Subcutaneous adipose tissue (tissue), 4 donors: ENCODE results near the gene CDH23. TPM values are rescaled to one million over a fixed set of nuclear protein-coding genes. Genes with fewer than 3 reads are reported as not detected.

ENCODE experiments used
- CTCF ChIP-seq: fragments of 450-650 bp; IDR thresholded peaks from one replicate; pipeline ENCODE4 v1.5.1; 2016; ENCODE audit warnings: low read depth, mild to moderate bottlenecking, control low read depth, antibody characterized with exemption, moderate library complexity
- total RNA-seq, 4 donors: library from RNA; depleted of rRNA; stranded (reverse); fragments of >200 nt; gene quantifications; one replicate each; pipeline ENCODE4 v1.1.0, GENCODE V29; 2016

The CDH23 gene
- total RNA-seq, 4 donors from 2014 or later, result 14.3 to 74.8 (median 24.1) TPM

- TF ChIP-seq CTCF, result no peak
Measured at GRCh38 chr10:71432101-71432905, 35.6 kb downstream of the CDH23 start.

GRCh38 chr10:71432956-71433767 is 36.4 kb downstream of the CDH23 start:
- TF ChIP-seq CTCF, result no peak

GRCh38 chr10:71433768-71434744 is 37.3 kb downstream of the CDH23 start:
- TF ChIP-seq CTCF, result no peak

GRCh38 chr10:71434760-71435394 is 38.2 kb downstream of the CDH23 start:
- no peak for TF ChIP-seq CTCF

- no peak for TF ChIP-seq CTCF
Measured at GRCh38 chr10:71435571-71436267, 39.0 kb downstream of the CDH23 start.
